GM12873 (cell line): ENCODE measurements around the gene HSPB2.

Source experiments
- CTCF ChIP-seq: IDR thresholded peaks from 2 replicates; pipeline ENCODE4 v1.5.1; 2012; ENCODE audit warnings: low read depth, mild to moderate bottlenecking, moderate library complexity, low read length, control low read depth; ENCODE audit not compliant: insufficient read depth; ENCODE audit errors: missing control alignments

Gene HSPB2

GRCh38 chr11:111936040-111936540 lies 23.6 kb downstream of the HSPB2 start:
- no peak for TF ChIP-seq CTCF

GRCh38 chr11:111937461-111937769 lies 24.9 kb downstream of the HSPB2 start:
- TF ChIP-seq CTCF = no peak

GRCh38 chr11:111937844-111938243 lies 25.3 kb downstream of the HSPB2 start:
- TF ChIP-seq CTCF = no peak

- no peak for TF ChIP-seq CTCF
These were observed 26.2 kb downstream of the HSPB2 start for GRCh38 chr11:111938687-111939160.

GRCh38 chr11:111939836-111940604 lies 27.5 kb downstream of the HSPB2 start:
- no peak for TF ChIP-seq CTCF

- TF ChIP-seq CTCF = no peak
These were observed 29.4 kb downstream of the HSPB2 start for GRCh38 chr11:111941963-111942362.

GRCh38 chr11:111942829-111943228 lies 30.3 kb downstream of the HSPB2 start:
- no peak for TF ChIP-seq CTCF
